H9 (cell line): ENCODE measurements around the gene IL17A. TPM values are rescaled to one million over a fixed set of nuclear protein-coding genes. Genes with fewer than 3 reads are reported as not detected.

Experiments
- DNase-seq: peaks from one replicate; pipeline ENCODE4 v3.0.0-alpha.2; 2017
- H2AFZ ChIP-seq: one replicate; pipeline ENCODE4 v1.6.1; 2013; ENCODE audit warnings: mild to moderate bottlenecking, low read length, control low read depth, moderate library complexity
- H2AK5ac ChIP-seq: 2 replicates; pipeline ENCODE4 v1.6.1; 2013; ENCODE audit warnings: low read length, control low read depth, mixed read lengths; ENCODE audit not compliant: insufficient read length
- H2BK120ac ChIP-seq: one replicate; pipeline ENCODE4 v1.6.1; 2013; ENCODE audit warnings: low read depth, mild to moderate bottlenecking, low read length, control low read depth, inconsistent platforms; ENCODE audit not compliant: poor library complexity, severe bottlenecking
- H2BK12ac ChIP-seq: 2 replicates; pipeline ENCODE4 v1.6.1; 2013; ENCODE audit warnings: low read length, control low read depth, mixed read lengths, low read depth; ENCODE audit not compliant: insufficient read length
- H2BK15ac ChIP-seq: 2 replicates; pipeline ENCODE4 v1.6.1; 2013; ENCODE audit warnings: low read depth, low read length, control low read depth
- H2BK20ac ChIP-seq: one replicate; pipeline ENCODE4 v1.6.1; 2013; ENCODE audit warnings: low read depth, mild to moderate bottlenecking, low read length, control low read depth, inconsistent platforms; ENCODE audit not compliant: poor library complexity, severe bottlenecking
- H2BK5ac ChIP-seq: 2 replicates; pipeline ENCODE4 v1.6.1; 2013; ENCODE audit warnings: low read length, control low read depth, mixed read lengths; ENCODE audit not compliant: insufficient read length
- H3K14ac ChIP-seq: 2 replicates; pipeline ENCODE4 v1.6.1; 2013; ENCODE audit warnings: low read length, control low read depth; ENCODE audit not compliant: insufficient read depth
- H3K18ac ChIP-seq: 2 replicates; pipeline ENCODE4 v1.6.1; 2013; ENCODE audit warnings: low read depth, mild to moderate bottlenecking, mixed read lengths, low read length, control low read depth; ENCODE audit not compliant: insufficient read length
- H3K23ac ChIP-seq: 2 replicates; pipeline ENCODE4 v1.6.1; 2013; ENCODE audit warnings: low read length, control low read depth, mixed read lengths, low read depth; ENCODE audit not compliant: insufficient read length
- H3K23me2 ChIP-seq: 2 replicates; pipeline ENCODE4 v1.6.1; 2013; ENCODE audit warnings: low read depth, mild to moderate bottlenecking, mixed read lengths, low read length, control low read depth; ENCODE audit not compliant: insufficient read length, poor library complexity, severe bottlenecking
- H3K27ac ChIP-seq: 2 replicates; pipeline ENCODE4 v1.5.1; 2013; ENCODE audit warnings: low read length, control low read depth, mixed read lengths, low read depth; ENCODE audit not compliant: insufficient read length
- H3K27me3 ChIP-seq: 2 replicates; pipeline ENCODE4 v1.6.1; 2013; ENCODE audit warnings: low read length, control low read depth, inconsistent platforms; ENCODE audit not compliant: insufficient read depth
- H3K4ac ChIP-seq: 2 replicates; pipeline ENCODE4 v1.6.1; 2013; ENCODE audit warnings: low read depth, mild to moderate bottlenecking, control low read depth, inconsistent platforms, low read length, moderate library complexity
- H3K4me1 ChIP-seq: 2 replicates; pipeline ENCODE4 v1.6.1; 2013; ENCODE audit warnings: low read length, control low read depth, inconsistent platforms; ENCODE audit not compliant: insufficient read depth
- H3K4me2 ChIP-seq: 2 replicates; pipeline ENCODE4 v1.6.1; 2013; ENCODE audit warnings: low read length, control low read depth, mixed read lengths; ENCODE audit not compliant: insufficient read length, insufficient read depth
- H3K56ac ChIP-seq: 2 replicates; pipeline ENCODE4 v1.6.1; 2013; ENCODE audit warnings: low read depth, mild to moderate bottlenecking, mixed read lengths, low read length, control low read depth; ENCODE audit not compliant: insufficient read length
- H3K79me1 ChIP-seq: 2 replicates; pipeline ENCODE4 v1.6.1; 2013; ENCODE audit warnings: low read depth, mild to moderate bottlenecking, moderate library complexity, low read length, control low read depth, inconsistent platforms; ENCODE audit not compliant: insufficient read depth, poor library complexity, severe bottlenecking
- H3K79me2 ChIP-seq: 2 replicates; pipeline ENCODE4 v1.6.1; 2013; ENCODE audit warnings: low read length, control low read depth, inconsistent platforms; ENCODE audit not compliant: insufficient read depth
- H3K9ac ChIP-seq: 2 replicates; pipeline ENCODE4 v1.6.1; 2013; ENCODE audit warnings: low read length, control low read depth, mixed read lengths; ENCODE audit not compliant: insufficient read length; ENCODE audit errors: extremely low read depth
- H3K9me3 ChIP-seq: one replicate; pipeline ENCODE4 v1.6.1; 2013; ENCODE audit warnings: low read depth, low read length, inconsistent platforms; ENCODE audit not compliant: control insufficient read depth
- H3T11ph ChIP-seq: one replicate; pipeline ENCODE4 v1.6.1; 2013; ENCODE audit warnings: mild to moderate bottlenecking, low read length, control low read depth, inconsistent platforms
- H4K20me1 ChIP-seq: one replicate; pipeline ENCODE4 v1.6.1; 2013; ENCODE audit not compliant: control insufficient read depth, insufficient read length, insufficient read depth
- H4K5ac ChIP-seq: 2 replicates; pipeline ENCODE4 v1.6.1; 2013; ENCODE audit warnings: low read depth, mild to moderate bottlenecking, mixed read lengths, low read length, control low read depth; ENCODE audit not compliant: insufficient read length
- H4K8ac ChIP-seq: replicated peaks from 2 replicates; pipeline ENCODE4 v1.6.1; 2013; ENCODE audit warnings: low read length, control low read depth, mixed read lengths, low read depth; ENCODE audit not compliant: insufficient read length
- H4K91ac ChIP-seq: 2 replicates; pipeline ENCODE4 v1.6.1; 2013; ENCODE audit warnings: low read depth, mild to moderate bottlenecking, moderate library complexity, mixed read lengths, low read length, control low read depth; ENCODE audit not compliant: insufficient read length
- H3K27ac Mint-ChIP-seq, 3 experiments: 2 replicates in 2 of 3; 3 replicates in 1 of 3; pipeline ENCODE4 v1.8.0; 2020 to 2021; ENCODE audit warnings: mixed read lengths in 3 of 3, mild to moderate bottlenecking in 1 of 3, moderate library complexity in 1 of 3
- H3K27me3 Mint-ChIP-seq: 2 replicates; pipeline ENCODE4 v1.8.0; 2021; ENCODE audit warnings: low read depth, mild to moderate bottlenecking, moderate library complexity, mixed read lengths
- H3K36me3 Mint-ChIP-seq, 3 experiments: 2 replicates in 2 of 3; 3 replicates in 1 of 3; pipeline ENCODE4 v1.8.0; 2020 to 2021; ENCODE audit warnings: low read depth in 3 of 3, mixed read lengths in 3 of 3; ENCODE audit not compliant: insufficient read depth in 1 of 3
- H3K4me1 Mint-ChIP-seq, 2 experiments: 2 replicates each; pipeline ENCODE4 v1.8.0; 2020; ENCODE audit warnings: mixed read lengths in 2 of 2
- H3K4me3 Mint-ChIP-seq, 2 experiments: 2 replicates in 1 of 2; 3 replicates in 1 of 2; pipeline ENCODE4 v1.8.0; 2020 to 2021; ENCODE audit warnings: mild to moderate bottlenecking in 2 of 2, mixed read lengths in 2 of 2, moderate library complexity in 1 of 2
- H3K9me3 Mint-ChIP-seq, 2 experiments: 2 replicates in 1 of 2; 3 replicates in 1 of 2; pipeline ENCODE4 v1.8.0; 2020; ENCODE audit warnings: mild to moderate bottlenecking in 2 of 2, mixed read lengths in 2 of 2, moderate library complexity in 1 of 2
- WGBS: extraction: QIAGEN DNeasy Blood & Tissue Kit; methylation state at CpG from one replicate; pipeline ENCODE4 v1.1.7; 2013; ENCODE audit warnings: missing lambda C conversion rate, low lambda C conversion rate, mixed read lengths; ENCODE audit not compliant: insufficient read length; ENCODE audit errors: extremely low coverage; 5-methylcytosine and 5-hydroxymethylcytosine counted together
- total RNA-seq: library from RNA; stranded (reverse); gene quantifications from 2 replicates; pipeline ENCODE4 v1.2.1, GENCODE V29; 2021
- TF ChIP-seq, protein P1 (sequence below): fragments of 200-600 bp; sonication (generic); conservative IDR thresholded peaks from 3 replicates; pipeline ENCODE4 v1.8.0; 2021; ENCODE audit warnings: antibody characterized with exemption, mild to moderate bottlenecking

The IL17A gene
- total RNA-seq, 1 experiment from 2014 or later: not detected

GRCh38 chr6:52187098-52187497 is 923 bp downstream of the IL17A start:
- H3K79me2 ChIP-seq: no peaks in the 10 kb centered on the region
- no peak overlapping the region for H2BK15ac ChIP-seq
- H3K56ac ChIP-seq: no peak overlapping the region
- no peak overlapping the region for H2BK12ac ChIP-seq
- H3K27ac Mint-ChIP-seq: no peak overlapping the region
- H3K23me2 ChIP-seq: no peaks in the 10 kb centered on the region
- peaks cover 0 to 5% of the 10 kb centered on the region in 2 experiments; a peak in 1 of 5 replicates for H3K9me3 Mint-ChIP-seq
- H3K9me3 ChIP-seq: no peaks in the 10 kb centered on the region
- H3K27me3 Mint-ChIP-seq: no peaks in the 10 kb centered on the region
- H3K79me1 ChIP-seq: no peaks in the 10 kb centered on the region
- H4K20me1 ChIP-seq: no peaks in the 10 kb centered on the region
- H2AK5ac ChIP-seq: no peak overlapping the region
- H4K8ac ChIP-seq: no peak overlapping the region
- no CpG with 5 or more reads among the region's 1 CpG for WGBS
- no peaks in the 10 kb centered on the region for H3K27me3 ChIP-seq
- no peak overlapping the region for H3K27ac ChIP-seq
- no peak overlapping the region for H3K4ac ChIP-seq
- H3K4me1 Mint-ChIP-seq: peaks cover 19 to 40% of the 10 kb centered on the region in 2 experiments
- H3K14ac ChIP-seq: no peak overlapping the region
- H3K23ac ChIP-seq: no peak overlapping the region
- no peak overlapping the region for H3K18ac ChIP-seq
- no peak overlapping the region for H3T11ph ChIP-seq
- no peak overlapping the region for H3K4me3 Mint-ChIP-seq
- peaks cover 0 to 6% (median 0%) of the 10 kb centered on the region in 3 experiments; a peak in 4 of 7 replicates for H3K36me3 Mint-ChIP-seq
- H3K4me1 ChIP-seq: peaks cover 9% of the 10 kb centered on the region; the same call in 1 of the 2 replicates
- H2AFZ ChIP-seq: no peak overlapping the region
- H3K9ac ChIP-seq: no peak overlapping the region
- TF ChIP-seq, protein P1, sequence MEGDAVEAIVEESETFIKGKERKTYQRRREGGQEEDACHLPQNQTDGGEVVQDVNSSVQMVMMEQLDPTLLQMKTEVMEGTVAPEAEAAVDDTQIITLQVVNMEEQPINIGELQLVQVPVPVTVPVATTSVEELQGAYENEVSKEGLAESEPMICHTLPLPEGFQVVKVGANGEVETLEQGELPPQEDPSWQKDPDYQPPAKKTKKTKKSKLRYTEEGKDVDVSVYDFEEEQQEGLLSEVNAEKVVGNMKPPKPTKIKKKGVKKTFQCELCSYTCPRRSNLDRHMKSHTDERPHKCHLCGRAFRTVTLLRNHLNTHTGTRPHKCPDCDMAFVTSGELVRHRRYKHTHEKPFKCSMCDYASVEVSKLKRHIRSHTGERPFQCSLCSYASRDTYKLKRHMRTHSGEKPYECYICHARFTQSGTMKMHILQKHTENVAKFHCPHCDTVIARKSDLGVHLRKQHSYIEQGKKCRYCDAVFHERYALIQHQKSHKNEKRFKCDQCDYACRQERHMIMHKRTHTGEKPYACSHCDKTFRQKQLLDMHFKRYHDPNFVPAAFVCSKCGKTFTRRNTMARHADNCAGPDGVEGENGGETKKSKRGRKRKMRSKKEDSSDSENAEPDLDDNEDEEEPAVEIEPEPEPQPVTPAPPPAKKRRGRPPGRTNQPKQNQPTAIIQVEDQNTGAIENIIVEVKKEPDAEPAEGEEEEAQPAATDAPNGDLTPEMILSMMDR: no peak
- no peak overlapping the region for H2BK5ac ChIP-seq
- no peak overlapping the region for H2BK20ac ChIP-seq
- DNase-seq: no peak
- H3K4me2 ChIP-seq: no peak overlapping the region
- H4K91ac ChIP-seq: no peak overlapping the region
- H2BK120ac ChIP-seq: no peak overlapping the region
- no peak overlapping the region for H4K5ac ChIP-seq
